IPS-18c (cell line): ENCODE results near the gene ASS1.

Experiments used
- H3K4me3 ChIP-seq: 2 replicates; pipeline ENCODE4 v1.7.0; 2013; ENCODE audit warnings: low read depth, mild to moderate bottlenecking, low read length, moderate library complexity; ENCODE audit not compliant: insufficient read depth
- H3K9me3 ChIP-seq: one replicate; pipeline ENCODE4 v1.6.1; 2013; ENCODE audit warnings: mild to moderate bottlenecking, low read length, moderate library complexity; ENCODE audit not compliant: control insufficient read depth, insufficient read depth

The ASS1 gene

DNA sequence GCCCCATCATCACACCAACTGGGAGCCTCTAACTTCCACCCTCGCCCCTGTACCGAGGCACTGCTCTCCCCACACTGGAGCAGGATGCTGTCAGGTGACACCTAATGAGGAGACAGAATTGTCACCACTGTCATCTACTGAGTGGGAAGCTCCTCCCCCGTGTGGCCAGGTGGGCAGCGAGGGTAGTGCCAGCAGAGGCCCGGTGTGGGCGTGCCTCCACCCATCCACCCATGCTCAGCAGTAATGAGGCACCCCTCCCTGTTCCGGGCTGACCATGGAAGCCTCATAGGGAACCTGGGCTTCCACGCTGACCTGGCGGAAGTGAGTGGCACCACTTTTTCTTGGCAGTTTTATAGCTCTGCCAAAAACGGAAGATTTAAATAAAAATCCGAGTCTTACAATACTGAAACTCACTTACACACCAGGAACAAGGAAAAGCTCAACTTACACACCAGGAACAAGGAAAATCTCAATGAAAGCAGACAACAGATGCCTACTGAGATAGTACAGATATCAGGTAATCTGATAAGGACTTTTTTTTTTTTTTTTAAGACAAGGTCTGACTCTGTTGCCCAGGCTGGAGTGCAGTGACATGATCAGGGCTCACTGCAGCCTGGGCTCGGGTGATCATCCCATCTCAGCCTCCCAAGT lies 30.6 kb upstream of the ASS1 start:
- no peaks in the 10 kb centered on the region for H3K9me3 ChIP-seq
- H3K4me3 ChIP-seq, result no peak overlapping the region

DNA sequence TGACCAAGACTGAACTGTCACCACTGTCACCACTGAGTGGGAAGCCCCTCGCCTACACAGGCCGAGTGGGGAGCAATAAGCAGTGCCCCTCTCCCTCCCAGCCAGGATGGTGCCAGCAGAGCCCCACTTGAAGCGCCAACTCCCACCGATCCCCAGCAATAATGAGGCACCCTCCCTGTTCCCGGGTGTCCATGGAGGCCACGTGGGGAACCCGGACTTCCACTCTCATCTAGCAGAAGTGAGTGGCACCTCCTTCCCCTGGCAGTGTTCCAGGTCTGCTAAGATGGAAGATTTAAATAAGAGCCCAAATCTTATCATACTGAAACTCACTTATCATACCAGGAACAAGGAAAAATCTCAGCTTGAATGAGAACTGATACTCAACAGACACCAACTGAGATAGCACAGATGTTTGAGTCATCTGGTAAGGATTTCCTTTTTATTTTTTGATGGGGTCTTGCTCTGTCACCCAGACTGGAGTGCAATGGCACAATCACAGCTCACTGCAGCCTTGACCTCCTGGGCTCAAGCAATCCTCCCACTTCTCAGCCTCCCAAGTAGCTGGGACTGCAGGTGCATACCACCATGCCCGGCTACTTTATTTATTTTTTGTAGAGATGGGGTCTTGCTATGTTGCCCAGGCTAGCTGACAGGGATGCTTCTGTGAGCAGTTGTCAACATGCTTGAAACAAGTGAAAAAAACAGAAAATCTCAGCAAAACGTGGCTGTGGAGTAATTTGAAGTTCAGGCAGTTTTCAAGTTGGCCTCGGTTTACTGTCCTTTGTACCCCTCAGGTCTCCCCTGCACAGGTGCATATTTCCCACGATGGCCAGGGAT lies 29.6 kb upstream of the ASS1 start:
- Histone ChIP-seq H3K4me3 (no peak overlapping the region), H3K9me3 (no peaks in the 10 kb centered on the region)

- H3K9me3 ChIP-seq, result no peaks in the 10 kb centered on the region
- H3K4me3 ChIP-seq, result no peak overlapping the region
Measured at GRCh38 chr9:130417602-130418001, 27.2 kb upstream of the ASS1 start.

DNA sequence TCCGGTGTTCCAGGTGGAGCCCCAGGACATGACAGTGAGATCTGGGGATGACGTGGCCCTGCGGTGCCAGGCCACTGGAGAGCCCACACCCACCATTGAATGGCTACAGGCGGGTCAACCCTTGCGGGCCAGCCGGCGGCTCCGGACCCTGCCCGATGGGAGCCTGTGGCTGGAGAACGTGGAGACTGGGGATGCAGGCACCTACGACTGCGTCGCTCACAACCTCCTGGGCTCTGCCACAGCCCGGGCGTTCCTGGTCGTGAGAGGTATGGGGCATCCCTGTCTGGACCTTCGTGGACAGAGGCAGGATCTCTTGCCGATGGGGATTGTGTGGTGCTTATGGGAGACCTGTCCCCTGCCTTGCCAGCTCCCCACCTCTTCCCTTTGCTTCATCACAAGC lies 26.0 kb upstream of the ASS1 start:
- Histone ChIP-seq H3K9me3 (no peaks in the 10 kb centered on the region), H3K4me3 (no peak overlapping the region)

- H3K9me3 ChIP-seq, result no peaks in the 10 kb centered on the region
- no peak overlapping the region for H3K4me3 ChIP-seq
Measured at GRCh38 chr9:130419521-130420035, 25.2 kb upstream of the ASS1 start.

- Histone ChIP-seq H3K4me3 (no peak overlapping the region), H3K9me3 (no peaks in the 10 kb centered on the region)
Measured at GRCh38 chr9:130421154-130421801, 23.5 kb upstream of the ASS1 start.

DNA sequence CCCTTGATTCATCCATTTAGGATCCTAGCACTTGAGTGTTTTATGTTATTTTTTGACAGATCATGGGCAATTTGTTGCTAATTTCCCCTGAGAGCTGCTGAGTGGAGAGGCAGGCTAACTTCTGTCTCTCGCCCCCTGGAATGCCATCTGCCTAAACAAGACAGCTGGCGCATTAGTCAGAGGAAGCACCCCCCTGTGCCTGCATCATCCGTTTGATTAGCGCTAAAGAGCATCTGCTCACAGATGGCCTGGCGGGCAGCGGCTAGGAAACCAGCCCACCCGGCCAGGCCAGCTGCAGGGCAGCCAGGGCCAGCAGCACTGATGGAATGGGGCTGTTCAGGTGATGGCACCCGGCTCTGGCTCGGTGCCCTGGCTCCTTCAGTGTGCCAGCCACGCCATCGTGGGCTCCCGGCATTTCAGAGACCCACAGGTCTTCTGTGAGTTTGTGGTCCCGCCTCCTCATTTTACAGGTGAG lies 22.9 kb upstream of the ASS1 start:
- no peaks in the 10 kb centered on the region for H3K9me3 ChIP-seq
- H3K4me3 ChIP-seq, result no peak overlapping the region

DNA sequence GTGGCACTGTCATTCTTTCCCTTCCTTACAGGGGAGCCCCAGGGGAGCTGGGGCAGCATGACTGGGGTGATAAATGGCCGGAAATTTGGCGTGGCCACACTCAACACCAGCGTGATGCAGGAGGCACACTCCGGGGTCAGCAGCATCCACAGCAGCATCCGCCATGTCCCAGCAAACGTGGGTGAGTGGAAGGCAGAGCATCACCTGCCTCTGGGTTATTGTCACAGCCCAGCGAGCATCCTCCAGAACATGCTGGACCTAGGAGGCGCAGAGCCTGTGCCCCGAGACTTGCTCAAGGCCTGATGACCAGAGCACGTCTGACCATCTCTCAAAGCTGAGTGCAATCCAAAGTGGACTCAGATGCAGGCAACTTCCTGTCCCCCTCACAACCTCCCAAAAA lies 22.2 kb upstream of the ASS1 start:
- Histone ChIP-seq H3K4me3 (no peak overlapping the region), H3K9me3 (no peaks in the 10 kb centered on the region)

DNA sequence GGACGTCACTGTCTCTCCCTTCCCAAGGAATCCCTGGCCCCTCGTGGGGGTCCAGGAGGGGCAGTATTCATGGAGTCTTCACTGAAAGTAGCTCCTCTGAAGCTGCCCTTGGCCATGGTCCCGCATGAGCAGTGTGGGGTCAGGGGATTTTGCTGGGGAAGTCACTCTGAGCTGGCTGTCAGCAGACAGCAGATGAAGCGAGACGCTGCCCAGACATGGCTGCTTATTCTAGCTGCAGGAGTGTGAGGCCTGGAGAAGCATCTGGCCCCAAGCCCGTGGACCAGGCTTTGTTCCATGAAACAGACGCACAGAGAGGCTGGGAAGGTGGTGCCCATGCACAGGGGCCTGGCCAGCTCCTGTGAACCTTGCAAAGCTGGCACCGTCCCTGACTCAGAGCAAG lies 21.5 kb upstream of the ASS1 start:
- Histone ChIP-seq H3K9me3 (no peaks in the 10 kb centered on the region), H3K4me3 (no peak overlapping the region)

DNA sequence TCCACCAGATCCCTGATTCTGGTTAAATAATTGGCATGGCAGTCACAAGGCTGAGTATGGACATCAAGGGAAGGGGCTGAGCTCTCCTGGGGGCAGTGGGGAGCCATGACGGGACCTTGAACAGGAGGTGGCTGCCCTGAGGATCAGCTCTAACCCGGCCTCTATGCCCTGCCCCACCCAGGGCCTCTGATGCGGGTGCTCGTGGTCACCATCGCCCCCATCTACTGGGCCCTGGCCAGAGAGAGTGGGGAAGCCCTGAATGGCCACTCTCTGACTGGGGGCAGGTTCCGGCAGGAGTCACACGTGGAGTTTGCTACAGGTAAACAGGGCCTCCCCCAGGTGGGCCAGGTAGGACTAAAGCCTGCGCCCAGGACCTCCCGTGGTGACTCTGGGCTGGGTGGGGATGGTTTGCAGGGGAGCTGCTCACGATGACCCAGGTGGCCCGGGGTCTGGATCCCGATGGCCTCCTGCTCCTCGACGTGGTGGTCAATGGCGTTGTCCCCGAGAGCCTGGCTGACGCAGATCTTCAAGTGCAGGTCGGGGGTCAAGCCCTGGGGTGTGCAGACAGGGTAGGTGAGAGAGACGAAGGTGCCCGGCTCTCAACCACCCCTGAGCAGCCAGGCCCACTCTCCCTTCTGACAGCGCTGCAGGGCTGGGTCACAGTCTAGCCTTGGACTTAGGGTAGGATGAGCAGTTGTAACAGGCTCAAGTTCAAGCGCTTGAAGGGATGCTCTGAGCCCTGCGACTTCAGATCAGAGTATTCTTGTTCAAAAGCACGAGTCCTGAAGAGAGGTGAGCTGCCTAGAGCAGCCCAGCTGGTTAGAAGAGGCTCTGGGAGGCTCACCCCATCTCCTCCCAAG lies 19.9 kb upstream of the ASS1 start:
- Histone ChIP-seq H3K4me3 (no peak overlapping the region), H3K9me3 (no peaks in the 10 kb centered on the region)

- H3K4me3 ChIP-seq, result no peak overlapping the region
- no peaks in the 10 kb centered on the region for H3K9me3 ChIP-seq
Measured at GRCh38 chr9:130425741-130426466, 18.9 kb upstream of the ASS1 start.

- no peaks in the 10 kb centered on the region for H3K9me3 ChIP-seq
- H3K4me3 ChIP-seq, result no peak overlapping the region
Measured at GRCh38 chr9:130426467-130426773, 18.3 kb upstream of the ASS1 start.

DNA sequence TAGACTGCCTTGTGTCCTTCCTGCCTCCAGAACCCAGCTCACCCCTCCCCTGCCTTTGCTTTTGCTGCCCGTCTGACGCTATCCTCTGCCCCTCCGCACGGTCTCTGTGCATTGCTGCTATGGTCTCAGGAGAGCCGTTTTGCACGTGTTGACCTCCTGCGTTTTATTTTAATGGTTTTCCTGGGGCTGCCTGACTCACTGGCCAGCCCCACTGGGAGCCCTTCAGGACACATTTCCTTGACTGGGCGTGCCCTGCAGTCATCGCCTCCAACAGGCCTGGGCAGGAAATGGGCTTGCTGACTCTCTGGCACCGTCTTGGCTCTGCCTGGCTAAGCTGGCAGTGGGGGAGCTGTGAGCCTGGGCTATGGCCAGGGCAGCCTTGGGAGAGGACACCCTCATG lies 17.9 kb upstream of the ASS1 start:
- Histone ChIP-seq H3K9me3 (no peaks in the 10 kb centered on the region), H3K4me3 (no peak overlapping the region)

- H3K9me3 ChIP-seq, result no peaks in the 10 kb centered on the region
- no peak overlapping the region for H3K4me3 ChIP-seq
Measured at GRCh38 chr9:130427326-130427725, 17.4 kb upstream of the ASS1 start.

GRCh38 chr9:130428086-130428665 lies 16.6 kb upstream of the ASS1 start:
- no peak overlapping the region for H3K4me3 ChIP-seq
- H3K9me3 ChIP-seq, result no peaks in the 10 kb centered on the region

GRCh38 chr9:130429381-130429780 lies 15.4 kb upstream of the ASS1 start:
- Histone ChIP-seq H3K4me3 (no peak overlapping the region), H3K9me3 (peaks cover 2% of the 10 kb centered on the region)
